ENCODE data around the gene TMLHE.

DNA sequence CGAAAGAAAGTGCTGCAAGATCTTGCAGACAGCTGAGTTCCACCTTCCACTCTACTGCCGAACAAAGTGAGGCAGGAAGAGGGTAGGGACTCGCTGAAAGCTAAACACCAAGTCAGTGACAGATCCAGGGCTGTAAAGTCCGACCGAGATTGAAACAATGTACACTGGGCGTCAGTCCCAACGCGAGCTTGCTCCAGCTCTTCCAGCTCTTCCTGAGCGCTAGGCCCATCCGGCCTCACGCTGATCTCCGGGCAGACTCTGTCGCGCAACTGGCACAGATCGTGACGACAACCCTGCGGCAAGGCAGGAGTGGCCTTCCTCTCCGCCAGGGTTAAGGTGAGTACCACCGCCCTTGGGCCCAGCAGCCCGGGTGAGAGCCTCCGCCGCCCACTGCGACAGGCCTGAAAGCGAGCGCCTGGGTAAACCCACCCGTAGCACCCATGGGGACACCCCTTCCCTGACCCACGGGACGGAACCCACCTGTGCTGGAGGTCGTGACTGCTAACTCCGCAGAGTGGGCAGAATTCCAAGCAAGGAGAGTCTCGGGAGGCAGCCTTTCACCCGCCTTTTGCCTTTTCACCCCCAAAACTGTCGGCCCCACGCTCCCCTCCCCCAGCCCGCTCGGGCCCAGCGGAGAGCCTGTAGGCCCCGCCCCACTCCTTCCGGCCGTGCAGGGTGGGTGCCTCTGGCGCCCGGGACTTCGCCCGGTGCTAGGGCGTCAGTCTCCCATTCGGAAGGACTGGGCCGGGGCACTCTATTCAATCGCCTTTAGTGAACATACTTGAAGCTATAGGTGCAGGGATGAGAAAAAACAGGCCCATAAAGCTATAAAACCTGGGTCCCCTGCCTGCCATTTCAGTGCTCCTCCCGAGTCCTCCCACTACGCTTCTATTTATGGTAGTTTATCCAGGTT is at the start of gene TMLHE, which contains the start of gene SPRY3:
- TF ChIP-seq EZH2phosphoT487 (IDR thresholded peaks at IDR 0.05; ENCODE audit: unreplicated experiment) (no peak), POLR2AphosphoS5 (IDR thresholded peaks at IDR 0.05; ENCODE audit: low read depth) (no peak; the same call in none of the 2 replicates), JUNB (IDR thresholded peaks at IDR 0.05; ENCODE audit: unreplicated experiment) (no peak), EZH2 (IDR thresholded peaks at IDR 0.05; ENCODE audit: low read depth, unreplicated experiment) (no peak), NANOG (IDR thresholded peaks at IDR 0.05; ENCODE audit: borderline replicate concordance) (no peak), ZNF331 (CRISPR knock-in tag; IDR thresholded peaks at IDR 0.05; ENCODE audit: low read depth) (no peak), ZNF114 (CRISPR knock-in tag; IDR thresholded peaks at IDR 0.05) (no peak), STAT1 (IDR thresholded peaks at IDR 0.05; ENCODE audit: unreplicated experiment) (no peak), CREB1 (CRISPR knock-in tag; IDR thresholded peaks at IDR 0.05; ENCODE audit: low read depth) (no peak)
- TF ChIP-seq, protein P1, sequence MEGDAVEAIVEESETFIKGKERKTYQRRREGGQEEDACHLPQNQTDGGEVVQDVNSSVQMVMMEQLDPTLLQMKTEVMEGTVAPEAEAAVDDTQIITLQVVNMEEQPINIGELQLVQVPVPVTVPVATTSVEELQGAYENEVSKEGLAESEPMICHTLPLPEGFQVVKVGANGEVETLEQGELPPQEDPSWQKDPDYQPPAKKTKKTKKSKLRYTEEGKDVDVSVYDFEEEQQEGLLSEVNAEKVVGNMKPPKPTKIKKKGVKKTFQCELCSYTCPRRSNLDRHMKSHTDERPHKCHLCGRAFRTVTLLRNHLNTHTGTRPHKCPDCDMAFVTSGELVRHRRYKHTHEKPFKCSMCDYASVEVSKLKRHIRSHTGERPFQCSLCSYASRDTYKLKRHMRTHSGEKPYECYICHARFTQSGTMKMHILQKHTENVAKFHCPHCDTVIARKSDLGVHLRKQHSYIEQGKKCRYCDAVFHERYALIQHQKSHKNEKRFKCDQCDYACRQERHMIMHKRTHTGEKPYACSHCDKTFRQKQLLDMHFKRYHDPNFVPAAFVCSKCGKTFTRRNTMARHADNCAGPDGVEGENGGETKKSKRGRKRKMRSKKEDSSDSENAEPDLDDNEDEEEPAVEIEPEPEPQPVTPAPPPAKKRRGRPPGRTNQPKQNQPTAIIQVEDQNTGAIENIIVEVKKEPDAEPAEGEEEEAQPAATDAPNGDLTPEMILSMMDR (conservative IDR thresholded peaks at IDR 0.05; ENCODE audit: low read depth in 2 of 2): no peak
- TF ChIP-seq, protein P2, sequence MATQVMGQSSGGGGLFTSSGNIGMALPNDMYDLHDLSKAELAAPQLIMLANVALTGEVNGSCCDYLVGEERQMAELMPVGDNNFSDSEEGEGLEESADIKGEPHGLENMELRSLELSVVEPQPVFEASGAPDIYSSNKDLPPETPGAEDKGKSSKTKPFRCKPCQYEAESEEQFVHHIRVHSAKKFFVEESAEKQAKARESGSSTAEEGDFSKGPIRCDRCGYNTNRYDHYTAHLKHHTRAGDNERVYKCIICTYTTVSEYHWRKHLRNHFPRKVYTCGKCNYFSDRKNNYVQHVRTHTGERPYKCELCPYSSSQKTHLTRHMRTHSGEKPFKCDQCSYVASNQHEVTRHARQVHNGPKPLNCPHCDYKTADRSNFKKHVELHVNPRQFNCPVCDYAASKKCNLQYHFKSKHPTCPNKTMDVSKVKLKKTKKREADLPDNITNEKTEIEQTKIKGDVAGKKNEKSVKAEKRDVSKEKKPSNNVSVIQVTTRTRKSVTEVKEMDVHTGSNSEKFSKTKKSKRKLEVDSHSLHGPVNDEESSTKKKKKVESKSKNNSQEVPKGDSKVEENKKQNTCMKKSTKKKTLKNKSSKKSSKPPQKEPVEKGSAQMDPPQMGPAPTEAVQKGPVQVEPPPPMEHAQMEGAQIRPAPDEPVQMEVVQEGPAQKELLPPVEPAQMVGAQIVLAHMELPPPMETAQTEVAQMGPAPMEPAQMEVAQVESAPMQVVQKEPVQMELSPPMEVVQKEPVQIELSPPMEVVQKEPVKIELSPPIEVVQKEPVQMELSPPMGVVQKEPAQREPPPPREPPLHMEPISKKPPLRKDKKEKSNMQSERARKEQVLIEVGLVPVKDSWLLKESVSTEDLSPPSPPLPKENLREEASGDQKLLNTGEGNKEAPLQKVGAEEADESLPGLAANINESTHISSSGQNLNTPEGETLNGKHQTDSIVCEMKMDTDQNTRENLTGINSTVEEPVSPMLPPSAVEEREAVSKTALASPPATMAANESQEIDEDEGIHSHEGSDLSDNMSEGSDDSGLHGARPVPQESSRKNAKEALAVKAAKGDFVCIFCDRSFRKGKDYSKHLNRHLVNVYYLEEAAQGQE (IDR thresholded peaks at IDR 0.05; ENCODE audit: unreplicated experiment): no peak
- TF ChIP-seq, protein P3, sequence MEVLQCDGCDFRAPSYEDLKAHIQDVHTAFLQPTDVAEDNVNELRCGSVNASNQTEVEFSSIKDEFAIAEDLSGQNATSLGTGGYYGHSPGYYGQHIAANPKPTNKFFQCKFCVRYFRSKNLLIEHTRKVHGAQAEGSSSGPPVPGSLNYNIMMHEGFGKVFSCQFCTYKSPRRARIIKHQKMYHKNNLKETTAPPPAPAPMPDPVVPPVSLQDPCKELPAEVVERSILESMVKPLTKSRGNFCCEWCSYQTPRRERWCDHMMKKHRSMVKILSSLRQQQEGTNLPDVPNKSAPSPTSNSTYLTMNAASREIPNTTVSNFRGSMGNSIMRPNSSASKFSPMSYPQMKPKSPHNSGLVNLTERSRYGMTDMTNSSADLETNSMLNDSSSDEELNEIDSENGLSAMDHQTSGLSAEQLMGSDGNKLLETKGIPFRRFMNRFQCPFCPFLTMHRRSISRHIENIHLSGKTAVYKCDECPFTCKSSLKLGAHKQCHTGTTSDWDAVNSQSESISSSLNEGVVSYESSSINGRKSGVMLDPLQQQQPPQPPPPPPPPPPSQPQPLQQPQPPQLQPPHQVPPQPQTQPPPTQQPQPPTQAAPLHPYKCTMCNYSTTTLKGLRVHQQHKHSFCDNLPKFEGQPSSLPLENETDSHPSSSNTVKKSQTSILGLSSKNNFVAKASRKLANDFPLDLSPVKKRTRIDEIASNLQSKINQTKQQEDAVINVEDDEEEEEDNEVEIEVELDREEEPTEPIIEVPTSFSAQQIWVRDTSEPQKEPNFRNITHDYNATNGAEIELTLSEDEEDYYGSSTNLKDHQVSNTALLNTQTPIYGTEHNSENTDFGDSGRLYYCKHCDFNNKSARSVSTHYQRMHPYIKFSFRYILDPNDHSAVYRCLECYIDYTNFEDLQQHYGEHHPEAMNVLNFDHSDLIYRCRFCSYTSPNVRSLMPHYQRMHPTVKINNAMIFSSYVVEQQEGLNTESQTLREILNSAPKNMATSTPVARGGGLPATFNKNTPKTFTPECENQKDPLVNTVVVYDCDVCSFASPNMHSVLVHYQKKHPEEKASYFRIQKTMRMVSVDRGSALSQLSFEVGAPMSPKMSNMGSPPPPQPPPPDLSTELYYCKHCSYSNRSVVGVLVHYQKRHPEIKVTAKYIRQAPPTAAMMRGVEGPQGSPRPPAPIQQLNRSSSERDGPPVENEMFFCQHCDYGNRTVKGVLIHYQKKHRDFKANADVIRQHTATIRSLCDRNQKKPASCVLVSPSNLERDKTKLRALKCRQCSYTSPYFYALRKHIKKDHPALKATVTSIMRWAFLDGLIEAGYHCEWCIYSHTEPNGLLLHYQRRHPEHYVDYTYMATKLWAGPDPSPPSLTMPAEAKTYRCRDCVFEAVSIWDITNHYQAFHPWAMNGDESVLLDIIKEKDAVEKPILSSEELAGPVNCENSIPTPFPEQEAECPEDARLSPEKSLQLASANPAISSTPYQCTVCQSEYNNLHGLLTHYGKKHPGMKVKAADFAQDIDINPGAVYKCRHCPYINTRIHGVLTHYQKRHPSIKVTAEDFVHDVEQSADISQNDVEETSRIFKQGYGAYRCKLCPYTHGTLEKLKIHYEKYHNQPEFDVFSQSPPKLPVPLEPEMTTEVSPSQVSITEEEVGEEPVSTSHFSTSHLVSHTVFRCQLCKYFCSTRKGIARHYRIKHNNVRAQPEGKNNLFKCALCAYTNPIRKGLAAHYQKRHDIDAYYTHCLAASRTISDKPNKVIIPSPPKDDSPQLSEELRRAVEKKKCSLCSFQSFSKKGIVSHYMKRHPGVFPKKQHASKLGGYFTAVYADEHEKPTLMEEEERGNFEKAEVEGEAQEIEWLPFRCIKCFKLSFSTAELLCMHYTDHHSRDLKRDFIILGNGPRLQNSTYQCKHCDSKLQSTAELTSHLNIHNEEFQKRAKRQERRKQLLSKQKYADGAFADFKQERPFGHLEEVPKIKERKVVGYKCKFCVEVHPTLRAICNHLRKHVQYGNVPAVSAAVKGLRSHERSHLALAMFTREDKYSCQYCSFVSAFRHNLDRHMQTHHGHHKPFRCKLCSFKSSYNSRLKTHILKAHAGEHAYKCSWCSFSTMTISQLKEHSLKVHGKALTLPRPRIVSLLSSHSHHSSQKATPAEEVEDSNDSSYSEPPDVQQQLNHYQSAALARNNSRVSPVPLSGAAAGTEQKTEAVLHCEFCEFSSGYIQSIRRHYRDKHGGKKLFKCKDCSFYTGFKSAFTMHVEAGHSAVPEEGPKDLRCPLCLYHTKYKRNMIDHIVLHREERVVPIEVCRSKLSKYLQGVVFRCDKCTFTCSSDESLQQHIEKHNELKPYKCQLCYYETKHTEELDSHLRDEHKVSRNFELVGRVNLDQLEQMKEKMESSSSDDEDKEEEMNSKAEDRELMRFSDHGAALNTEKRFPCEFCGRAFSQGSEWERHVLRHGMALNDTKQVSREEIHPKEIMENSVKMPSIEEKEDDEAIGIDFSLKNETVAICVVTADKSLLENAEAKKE (CRISPR knock-in tag; IDR thresholded peaks at IDR 0.05): no peak
- TF ChIP-seq, protein P4, sequence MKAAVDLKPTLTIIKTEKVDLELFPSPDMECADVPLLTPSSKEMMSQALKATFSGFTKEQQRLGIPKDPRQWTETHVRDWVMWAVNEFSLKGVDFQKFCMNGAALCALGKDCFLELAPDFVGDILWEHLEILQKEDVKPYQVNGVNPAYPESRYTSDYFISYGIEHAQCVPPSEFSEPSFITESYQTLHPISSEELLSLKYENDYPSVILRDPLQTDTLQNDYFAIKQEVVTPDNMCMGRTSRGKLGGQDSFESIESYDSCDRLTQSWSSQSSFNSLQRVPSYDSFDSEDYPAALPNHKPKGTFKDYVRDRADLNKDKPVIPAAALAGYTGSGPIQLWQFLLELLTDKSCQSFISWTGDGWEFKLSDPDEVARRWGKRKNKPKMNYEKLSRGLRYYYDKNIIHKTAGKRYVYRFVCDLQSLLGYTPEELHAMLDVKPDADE (IDR thresholded peaks at IDR 0.05): no peak

All from GM23338 (cell line).